Measurements from ENCODE around the gene IRAK2.
"Not testable (repeated sequence)": the region's sequence is repeated elsewhere in the genome, so short reads cannot be mapped to it uniquely, and the experiment has no call there.

IRAK2 gene

GRCh38 chr3:10249833-10250232, 85.1 kb downstream of the IRAK2 start:
- no peak for FAIRE-seq
- DNase-seq (ENCODE audit: low spot score) = no peak

- no peak for DNase-seq (ENCODE audit: low spot score)
- no peak for FAIRE-seq
These were observed 86.3 kb downstream of the IRAK2 start for GRCh38 chr3:10251006-10251405.

DNA sequence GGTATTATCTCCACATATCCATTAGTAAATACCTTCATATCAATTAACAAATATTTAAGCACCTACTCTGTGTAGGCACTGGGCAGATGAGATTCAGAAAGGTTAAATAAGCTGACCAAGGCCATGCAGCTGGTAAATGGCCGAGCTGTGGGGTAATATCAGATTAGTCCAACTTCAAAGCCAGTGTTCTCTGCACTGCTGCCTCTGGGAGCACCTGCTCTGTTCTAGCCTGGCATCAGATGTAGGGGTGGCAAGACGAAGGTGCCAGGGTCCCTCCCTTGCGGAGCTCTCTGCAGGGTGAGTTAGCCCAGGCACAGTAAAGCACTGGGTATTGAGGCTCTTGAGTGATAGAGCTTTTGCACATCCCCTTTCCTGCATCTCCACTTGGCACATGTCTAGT, 89.0 kb downstream of the IRAK2 start:
- FAIRE-seq = no peak

GRCh38 chr3:10255835-10256234, 91.1 kb downstream of the IRAK2 start:
- DNase-seq (ENCODE audit: low spot score) = no peak
- no peak for FAIRE-seq

More for the DNA sequence above, 89.0 kb downstream of the IRAK2 start:
- DNase-seq (ENCODE audit: low spot score) = no peak

GRCh38 chr3:10259036-10259435, 94.3 kb downstream of the IRAK2 start:
- FAIRE-seq = no peak
- no peak for DNase-seq (ENCODE audit: low spot score)

DNA sequence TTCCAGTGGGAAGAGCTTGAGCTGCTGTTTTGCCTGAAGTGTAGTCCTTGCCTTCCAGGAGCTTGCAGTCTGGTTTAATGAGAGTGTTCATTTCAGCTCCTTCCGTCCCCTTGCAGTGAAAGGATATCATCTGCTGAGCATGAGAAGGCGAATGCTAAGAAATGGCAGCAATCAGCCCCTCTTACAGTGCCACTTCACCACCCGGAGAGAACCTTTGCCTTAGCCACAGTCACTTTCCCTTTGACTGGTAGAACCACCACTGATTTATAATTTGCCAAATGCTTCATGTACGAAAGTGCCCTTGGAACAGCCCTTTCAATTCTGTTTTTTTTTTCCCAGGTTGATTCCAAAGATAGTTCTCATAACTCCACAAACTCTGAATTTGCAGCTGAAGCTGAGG, 95.1 kb downstream of the IRAK2 start:
- no peak for FAIRE-seq
- DNase-seq (ENCODE audit: low spot score) = no peak

- FAIRE-seq (no peak), DNase-seq (ENCODE audit: low spot score) (no peak)
These were observed 95.5 kb downstream of the IRAK2 start for GRCh38 chr3:10260211-10260701.

- DNase-seq (ENCODE audit: low spot score) = no peak
- FAIRE-seq = no peak
These were observed 97.3 kb downstream of the IRAK2 start for GRCh38 chr3:10262027-10262426.

- FAIRE-seq (no peak), DNase-seq (ENCODE audit: low spot score) (no peak)
These were observed 99.1 kb downstream of the IRAK2 start for GRCh38 chr3:10263646-10264363.

GRCh38 chr3:10265833-10266232, 101.1 kb downstream of the IRAK2 start:
- DNase-seq (ENCODE audit: low spot score) (no peak), FAIRE-seq (no peak)

- not testable (repeated sequence) for FAIRE-seq; DNase-seq (ENCODE audit: low spot score)
These were observed 102.2 kb downstream of the IRAK2 start for GRCh38 chr3:10266936-10267335.

DNA sequence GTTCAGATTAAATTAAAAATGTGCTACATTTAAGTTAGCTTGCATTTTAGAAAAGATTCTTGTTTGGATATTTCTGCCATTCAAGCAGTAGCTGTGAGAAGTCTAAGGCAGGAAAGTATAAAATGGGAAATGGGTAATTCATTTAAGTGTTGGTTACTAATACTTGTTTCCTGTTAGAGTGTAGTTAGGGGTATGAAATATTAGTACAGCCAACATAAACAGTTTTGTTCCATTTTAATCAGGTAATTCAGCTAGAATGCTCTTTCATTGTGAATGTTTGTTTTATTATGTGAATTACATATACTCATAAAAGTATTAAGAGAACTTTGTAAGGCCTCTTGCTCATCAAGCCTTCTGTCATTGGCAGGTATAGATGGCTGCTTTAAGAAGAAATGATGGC, 103.4 kb downstream of the IRAK2 start:
- DNase-seq (ENCODE audit: low spot score) = no peak
- no peak for FAIRE-seq

- DNase-seq (ENCODE audit: low spot score) (no peak), FAIRE-seq (no peak)
These were observed 104.2 kb downstream of the IRAK2 start for GRCh38 chr3:10268930-10269329.

GRCh38 chr3:10269443-10269842, 104.7 kb downstream of the IRAK2 start:
- DNase-seq (ENCODE audit: low spot score) = no peak
- FAIRE-seq = no peak

GRCh38 chr3:10272476-10272875, 107.8 kb downstream of the IRAK2 start:
- not testable (repeated sequence) for FAIRE-seq; DNase-seq (ENCODE audit: low spot score)

DNA sequence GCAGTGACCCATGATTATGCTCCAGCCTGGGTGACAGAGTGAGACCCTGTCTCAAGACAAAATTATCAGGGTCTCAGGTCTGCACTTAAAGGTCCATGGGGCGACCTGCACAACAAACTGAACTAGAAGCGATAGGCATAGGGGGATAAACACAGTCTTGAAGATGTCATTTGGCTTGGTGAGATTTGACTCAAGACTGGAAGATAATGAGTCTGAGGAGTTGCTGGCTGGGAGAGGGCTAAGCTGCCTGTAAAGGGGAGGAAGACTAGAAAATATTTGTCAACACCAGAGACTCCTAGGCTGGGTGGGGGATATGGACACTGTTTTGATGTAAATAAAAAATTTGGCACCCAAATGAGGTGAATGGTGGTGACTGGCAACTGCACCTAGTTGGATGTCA, 108.3 kb downstream of the IRAK2 start:
- FAIRE-seq = no peak
- DNase-seq (ENCODE audit: low spot score) = no peak

- FAIRE-seq (no peak), DNase-seq (ENCODE audit: low spot score) (no peak)
These were observed 109.1 kb downstream of the IRAK2 start for GRCh38 chr3:10273702-10274305.

GRCh38 chr3:10274601-10275000, 109.9 kb downstream of the IRAK2 start:
- FAIRE-seq = no peak
- no peak for DNase-seq (ENCODE audit: low spot score)

DNA sequence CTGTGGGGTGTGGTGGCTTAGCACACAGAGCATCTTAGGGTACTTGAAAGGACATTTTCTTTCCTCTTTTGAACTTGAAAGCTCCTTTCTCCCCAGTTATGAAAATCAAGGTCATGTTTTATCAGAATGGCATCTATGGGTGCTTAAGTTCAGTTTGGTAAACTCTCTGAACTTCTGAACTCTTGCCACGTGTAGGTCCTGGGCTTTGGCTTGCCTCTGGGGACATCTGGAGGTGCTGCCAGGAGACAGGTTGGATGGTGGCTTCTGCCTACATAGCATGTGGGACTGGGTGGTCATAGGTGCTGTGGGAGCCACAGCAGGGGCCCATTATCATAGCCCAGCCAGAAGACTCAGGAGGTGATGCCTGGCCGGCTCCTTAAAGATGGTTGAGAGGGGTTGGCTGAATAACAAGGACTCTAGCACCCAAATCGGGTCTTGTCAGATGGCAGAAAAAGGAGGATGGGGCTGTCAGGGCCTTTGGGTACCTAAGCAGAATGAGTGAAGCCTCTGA, 112.5 kb downstream of the IRAK2 start:
- no peak for DNase-seq (ENCODE audit: low spot score)
- FAIRE-seq = no peak

DNA sequence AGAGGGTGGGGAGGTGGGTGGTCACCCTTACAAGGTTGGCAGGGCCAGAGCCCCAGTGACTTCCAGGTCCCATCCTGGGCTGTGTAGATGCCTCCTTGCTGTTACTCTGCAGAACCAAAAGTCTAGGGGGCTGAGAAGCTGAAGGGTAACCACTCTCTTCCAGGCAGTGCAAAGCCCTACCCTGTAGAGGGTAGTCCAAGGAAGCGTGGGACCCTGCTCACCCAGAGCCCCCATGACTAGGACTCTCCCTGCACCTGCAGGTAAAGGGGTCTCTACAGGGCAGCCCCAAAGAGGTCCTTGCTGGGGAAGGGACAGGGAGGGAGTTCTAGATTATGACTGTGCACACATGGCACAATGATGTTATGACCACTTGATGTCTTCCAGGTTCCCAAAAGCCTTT, 113.8 kb downstream of the IRAK2 start:
- DNase-seq (ENCODE audit: low spot score) (no peak), FAIRE-seq (no peak)

GRCh38 chr3:10279384-10280176, 114.9 kb downstream of the IRAK2 start:
- FAIRE-seq (no peak), DNase-seq (ENCODE audit: low spot score) (no peak)

DNA sequence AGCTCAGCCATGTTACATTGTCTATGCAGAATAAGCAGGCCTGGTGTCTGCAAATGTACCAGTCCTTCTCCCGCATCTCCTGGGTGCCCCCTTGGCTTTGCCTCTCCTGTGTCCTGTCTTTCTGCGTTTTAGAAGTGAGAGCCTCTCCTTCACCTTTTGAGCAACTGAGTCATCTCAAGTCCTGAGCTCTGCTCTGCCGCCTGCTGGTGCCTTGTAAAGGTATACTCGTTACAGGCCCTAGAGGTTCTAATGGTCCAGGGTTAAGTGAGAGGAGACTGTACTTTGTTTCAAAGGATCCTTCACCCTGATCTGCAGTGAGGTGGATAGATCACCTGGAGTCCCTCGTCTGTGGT, 115.4 kb downstream of the IRAK2 start:
- FAIRE-seq (no peak), DNase-seq (ENCODE audit: low spot score) (no peak)
